ENCODE data around the gene SEMA4G. TPM values are rescaled to one million over a fixed set of nuclear protein-coding genes. Genes with fewer than 3 reads are reported as not detected.

SEMA4G gene
- total RNA-seq, 1 donor from 2014 or later, result 0.86 TPM

DNA sequence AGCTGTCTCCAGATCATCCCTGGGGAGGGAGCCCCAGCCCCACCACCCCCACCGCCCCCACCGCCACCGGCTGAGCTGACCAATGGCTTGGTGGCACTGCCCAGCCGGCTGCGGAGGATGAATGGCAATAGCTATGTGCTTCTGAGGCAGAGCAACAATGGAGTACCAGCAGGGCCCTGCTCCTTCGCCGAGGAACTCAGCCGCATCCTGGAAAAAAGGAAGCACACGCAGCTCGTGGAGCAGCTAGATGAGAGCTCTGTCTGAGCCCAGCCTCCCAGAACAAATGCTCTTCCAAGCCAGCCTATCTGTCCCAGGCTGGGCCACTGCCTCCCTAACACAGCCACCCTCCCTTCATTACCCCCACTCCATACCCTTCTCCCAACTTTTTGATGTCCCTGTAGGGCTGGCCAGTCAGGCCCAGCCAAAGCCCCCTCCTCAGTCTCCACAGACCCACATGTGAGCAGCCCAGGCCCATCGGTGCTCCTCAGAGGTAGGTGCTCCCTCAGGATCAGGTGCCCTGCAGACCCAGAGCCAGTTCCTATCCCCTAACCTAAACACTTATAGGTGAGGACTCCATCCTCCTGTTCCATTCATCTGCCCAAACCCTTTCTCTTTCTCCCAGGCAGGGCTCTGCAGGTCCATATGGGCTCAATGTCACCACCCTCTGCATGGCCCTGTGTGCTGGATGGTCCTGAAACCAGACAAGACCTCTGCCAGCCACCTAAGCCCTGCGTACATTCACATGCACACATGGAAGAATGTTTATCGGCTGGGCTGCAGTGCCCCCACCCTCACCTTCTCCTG is 14.8 kb downstream of the SEMA4G start:
- intact Hi-C loops (cut with DNase I), result no loop called here
- ATAC-seq (ENCODE audit: poor library complexity) (no peak), DNase-seq (no peak)

DNA sequence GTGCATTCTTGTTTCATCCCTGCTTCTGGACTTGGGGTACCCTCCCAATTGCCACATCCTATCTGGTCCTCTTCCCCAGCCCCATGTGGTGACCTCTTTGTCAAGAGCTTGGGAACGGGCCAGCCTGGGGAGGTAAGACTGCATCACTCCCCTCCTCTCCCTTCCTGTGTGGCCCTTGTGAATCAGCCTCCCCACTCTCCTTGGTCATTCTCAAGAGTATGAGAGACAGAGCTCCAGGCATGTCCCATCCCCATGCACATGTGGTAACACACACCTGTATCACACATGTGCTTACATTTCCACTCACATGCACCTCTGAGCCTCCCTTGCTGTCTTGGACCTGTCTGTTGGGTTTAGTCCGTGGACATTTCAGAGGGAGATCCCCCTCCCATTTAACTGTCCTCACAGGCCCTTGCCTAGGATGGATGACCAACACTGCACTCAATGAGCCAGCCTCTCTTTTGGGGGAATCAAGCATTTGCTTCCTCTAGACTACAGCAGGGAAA is 15.4 kb downstream of the SEMA4G start:
- no peak for DNase-seq
- intact Hi-C loops (cut with DNase I), result no loop called here
- ATAC-seq (ENCODE audit: poor library complexity), result no peak

DNA sequence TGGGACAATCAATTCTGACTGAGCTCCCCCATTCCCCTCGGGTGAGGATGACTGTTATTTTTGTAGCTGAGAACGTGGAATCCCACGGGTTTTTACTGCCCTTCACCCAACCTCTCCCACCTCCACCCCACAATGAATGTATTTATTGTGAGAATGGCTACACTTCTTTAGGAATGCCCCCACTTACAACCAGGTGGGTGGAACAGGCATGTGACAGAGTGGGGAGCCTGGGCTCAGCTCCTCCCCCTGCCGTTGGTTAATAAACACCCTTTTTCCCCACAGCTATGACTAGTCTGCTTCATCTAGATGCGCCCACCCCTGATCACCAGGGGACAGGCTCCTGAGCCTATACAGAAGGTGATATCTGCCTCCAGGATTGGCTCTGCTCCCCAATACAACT is 16.0 kb downstream of the SEMA4G start:
- intact Hi-C loops (cut with DNase I), result no loop called here
- DNase-seq (no peak), ATAC-seq (ENCODE audit: poor library complexity) (no peak)

DNA sequence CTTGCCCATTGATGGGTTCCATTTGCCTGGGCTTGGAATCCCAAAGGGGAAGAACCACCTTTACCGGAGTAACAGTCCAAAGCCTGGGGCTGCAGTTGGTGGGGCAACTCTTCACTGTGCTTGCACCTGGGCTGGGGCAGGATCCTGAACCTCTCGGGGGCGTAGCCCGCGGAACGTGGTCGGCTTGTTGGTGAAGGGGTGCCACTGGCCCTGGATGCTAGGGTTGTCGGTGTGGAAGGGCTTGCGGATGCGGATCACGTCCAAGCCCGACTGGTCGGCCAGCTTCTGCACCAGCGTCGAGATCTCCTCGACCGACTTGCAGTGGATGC is 17.3 kb downstream of the SEMA4G start:
- intact Hi-C loops (cut with DNase I), result no loop called here
- ATAC-seq (ENCODE audit: poor library complexity), result no peak
- no peak for DNase-seq

DNA sequence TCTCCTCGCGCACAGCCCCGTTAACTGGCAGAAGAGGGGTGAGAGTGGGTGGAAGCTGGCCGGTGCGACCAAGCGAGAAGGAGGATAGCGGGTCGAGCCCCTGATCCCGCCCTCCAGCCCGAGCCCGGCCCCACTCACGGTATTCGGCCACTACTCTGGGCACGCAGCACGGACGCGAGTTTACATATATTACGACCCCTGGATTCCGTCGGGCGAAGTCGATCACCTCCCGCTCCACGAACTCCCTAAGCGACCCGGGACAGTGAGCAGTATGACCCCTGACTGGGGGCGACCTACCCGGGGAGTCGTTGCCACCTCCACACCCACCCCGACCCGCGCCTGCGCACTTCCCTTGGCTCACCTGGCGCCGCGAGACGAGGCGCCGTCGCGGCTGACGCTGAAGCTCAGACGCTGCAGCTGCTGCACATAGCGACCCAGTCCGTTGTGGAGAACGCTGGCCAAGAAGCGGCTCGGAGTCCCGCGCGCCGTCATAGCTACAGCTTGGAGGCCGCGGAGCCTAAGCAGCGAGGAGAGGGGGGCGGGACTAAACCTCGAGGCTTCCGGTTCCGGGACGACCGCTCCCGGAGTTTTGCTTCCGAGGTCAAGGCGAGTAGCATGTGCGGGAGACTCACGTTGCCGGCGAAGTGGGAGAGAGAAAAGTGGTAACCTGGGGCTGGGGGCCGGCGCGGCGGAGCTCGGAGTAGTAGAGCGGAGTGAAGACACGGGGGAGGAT is 17.8 kb downstream of the SEMA4G start, which contains the start of the genes MRPL43 and TWNK:
Gene MRPL43 (minus strand): TSS at position 546 of the 733 bp plus-strand sequence. CDS start 54 bp downstream, at position 492.
Gene TWNK (plus strand): TSS at position 592 of the 733 bp plus-strand sequence. CDS start 668 bp downstream, outside the sequence.
- intact Hi-C loops (cut with DNase I), result no loop called here
- DNase-seq (peak; percentile 92), ATAC-seq (ENCODE audit: poor library complexity) (peak; percentile 94)

DNA sequence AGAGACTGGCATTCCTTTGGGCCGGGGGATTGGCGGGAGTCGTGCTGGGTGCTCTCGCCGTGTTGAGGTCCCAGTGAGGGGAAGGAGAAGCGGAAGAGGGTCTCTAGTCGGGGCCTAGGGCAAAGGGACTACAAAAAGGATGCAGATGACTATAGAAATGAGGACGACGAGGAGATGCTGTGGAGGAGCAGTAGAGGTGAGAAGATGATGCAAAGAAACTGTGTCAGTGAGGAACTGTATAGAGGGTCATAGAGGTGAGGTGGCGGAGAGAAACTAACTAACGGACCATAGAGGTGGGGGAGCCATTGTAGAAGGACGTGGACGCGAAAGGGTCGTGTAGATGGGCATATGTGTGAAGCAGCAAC is 18.4 kb downstream of the SEMA4G start:
- DNase-seq (no peak), ATAC-seq (ENCODE audit: poor library complexity) (no peak)
- intact Hi-C loops (cut with DNase I), result no loop called here

DNA sequence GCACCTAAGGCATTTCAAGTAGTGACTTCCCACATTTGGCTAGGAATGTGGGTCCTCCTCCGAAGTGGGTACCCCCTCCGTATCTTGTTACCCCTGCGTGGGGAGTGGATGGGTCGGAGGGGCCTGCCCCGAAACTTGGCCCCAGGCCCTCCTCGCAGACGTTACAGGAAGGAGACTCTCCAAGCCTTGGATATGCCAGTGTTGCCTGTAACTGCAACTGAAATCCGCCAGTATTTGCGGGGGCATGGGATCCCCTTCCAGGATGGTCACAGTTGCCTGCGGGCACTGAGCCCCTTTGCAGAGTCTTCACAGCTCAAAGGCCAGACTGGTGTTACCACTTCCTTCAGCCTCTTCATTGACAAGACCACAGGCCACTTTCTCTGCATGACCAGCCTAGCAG is 18.9 kb downstream of the SEMA4G start:
- ATAC-seq (ENCODE audit: poor library complexity), result no peak
- intact Hi-C loops (cut with DNase I), result no loop called here
- no peak for DNase-seq

DNA sequence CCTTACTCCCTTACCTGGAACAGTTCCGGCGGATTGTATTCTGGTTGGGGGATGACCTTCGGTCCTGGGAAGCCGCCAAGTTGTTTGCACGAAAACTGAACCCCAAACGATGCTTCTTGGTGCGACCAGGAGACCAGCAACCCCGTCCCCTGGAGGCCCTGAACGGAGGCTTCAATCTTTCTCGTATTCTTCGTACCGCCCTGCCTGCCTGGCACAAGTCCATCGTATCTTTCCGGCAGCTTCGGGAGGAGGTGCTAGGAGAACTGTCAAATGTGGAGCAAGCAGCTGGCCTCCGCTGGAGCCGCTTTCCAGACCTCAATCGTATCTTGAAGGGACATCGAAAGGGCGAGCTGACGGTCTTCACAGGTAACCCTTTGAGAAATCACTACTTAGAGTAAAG is 19.8 kb downstream of the SEMA4G start:
- ATAC-seq (ENCODE audit: poor library complexity), result no peak
- intact Hi-C loops (cut with DNase I), result no loop called here

DNA sequence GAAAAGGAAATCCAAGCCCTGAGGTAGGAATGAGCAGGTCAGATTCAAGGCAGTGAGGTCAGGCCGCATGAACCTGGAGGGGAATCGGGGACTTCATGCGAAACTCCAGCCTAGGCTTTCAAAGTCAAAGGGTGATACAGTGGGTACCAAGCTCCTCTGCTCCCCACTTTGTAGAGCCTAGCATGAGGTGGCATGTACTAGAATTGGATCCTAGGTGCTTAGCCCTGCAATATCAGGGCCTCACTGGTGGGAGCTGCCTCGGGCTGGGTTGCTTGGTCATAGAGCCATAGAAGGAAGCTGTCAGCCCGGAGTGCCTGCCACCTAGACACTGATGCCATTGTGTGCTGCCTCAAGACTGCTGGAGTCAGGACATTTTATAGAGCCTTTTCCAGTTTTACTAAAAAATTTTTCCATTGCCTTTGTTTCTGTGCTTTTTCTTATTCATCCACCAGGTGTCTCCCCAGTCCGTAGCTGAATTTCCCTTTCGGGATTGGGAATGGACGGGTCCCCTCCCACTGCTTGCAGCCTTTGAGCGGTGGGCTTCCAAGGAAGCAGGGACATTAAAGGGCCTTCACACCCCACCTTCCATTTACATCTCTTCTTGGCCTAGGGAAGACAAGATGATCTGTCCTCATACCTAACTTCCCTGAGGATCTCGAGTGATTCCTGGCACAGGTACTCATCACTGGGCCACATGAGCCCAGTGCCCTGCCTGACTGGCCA is 24.8 kb downstream of the SEMA4G start:
- intact Hi-C loops (cut with DNase I), result no loop called here
- ATAC-seq (ENCODE audit: poor library complexity), result no peak
- no peak for DNase-seq

More for the DNA sequence above, 19.8 kb downstream of the SEMA4G start:
- DNase-seq, result no peak

DNA sequence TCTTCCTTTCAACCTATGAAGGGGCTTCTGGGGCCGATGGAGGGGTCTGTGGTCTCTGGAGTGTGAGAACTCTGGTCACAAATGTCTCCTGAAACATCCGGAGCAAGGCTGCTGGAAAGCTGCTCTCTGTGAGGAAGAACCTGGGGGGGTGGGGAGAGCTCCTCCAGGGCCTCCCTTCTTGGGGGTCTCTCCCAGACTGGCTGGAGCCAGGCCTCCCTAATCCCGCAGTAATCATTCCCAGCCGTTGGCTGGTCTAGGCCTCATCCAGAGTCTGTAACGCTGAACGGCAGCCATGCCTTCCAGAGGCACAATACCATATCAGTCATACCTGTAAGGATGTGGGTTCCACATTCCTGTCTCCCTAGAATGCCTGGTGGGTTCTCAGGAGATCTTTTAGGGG is 25.9 kb downstream of the SEMA4G start:
- ATAC-seq (ENCODE audit: poor library complexity), result no peak
- intact Hi-C loops (cut with DNase I), result no loop called here

DNA sequence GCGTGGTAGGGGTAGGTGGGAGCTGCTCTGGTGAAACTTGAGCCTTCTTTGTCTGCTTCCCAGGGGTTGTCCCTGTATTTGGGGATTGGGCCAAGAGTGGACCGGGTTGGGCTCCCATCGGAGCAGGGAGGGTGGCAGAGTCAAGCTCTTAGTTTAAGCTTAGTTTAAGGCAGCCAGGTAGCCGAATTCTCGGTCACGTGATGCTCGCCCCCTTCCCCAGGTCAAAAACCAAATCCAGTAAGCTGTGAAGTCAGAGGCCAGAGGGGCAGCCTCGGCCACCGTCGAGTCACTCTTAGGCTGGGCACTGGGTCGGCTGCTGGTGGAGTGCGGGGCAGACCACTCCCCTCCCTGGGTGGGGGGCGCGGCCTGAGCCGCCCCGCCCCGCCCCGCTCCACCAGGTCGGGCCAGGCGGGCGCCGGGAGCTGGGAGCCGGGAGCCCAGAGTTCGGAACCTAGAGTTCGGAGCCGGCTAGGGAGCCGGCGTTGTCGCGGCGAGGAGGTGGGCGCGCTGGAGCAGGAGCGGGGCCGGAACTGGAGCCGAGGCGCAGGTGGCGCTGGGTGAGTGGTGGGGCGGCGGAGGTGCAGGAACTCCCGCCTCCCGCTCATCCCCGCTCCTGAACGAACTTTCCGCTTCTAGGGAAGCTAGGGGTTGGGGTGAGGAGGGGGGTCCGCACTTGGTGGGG is 27.5 kb downstream of the SEMA4G start:
- DNase-seq (no peak), ATAC-seq (ENCODE audit: poor library complexity) (peak; percentile 0)
- intact Hi-C loops (cut with DNase I), result no loop called here

More for the DNA sequence above, 25.9 kb downstream of the SEMA4G start:
- no peak for DNase-seq

DNA sequence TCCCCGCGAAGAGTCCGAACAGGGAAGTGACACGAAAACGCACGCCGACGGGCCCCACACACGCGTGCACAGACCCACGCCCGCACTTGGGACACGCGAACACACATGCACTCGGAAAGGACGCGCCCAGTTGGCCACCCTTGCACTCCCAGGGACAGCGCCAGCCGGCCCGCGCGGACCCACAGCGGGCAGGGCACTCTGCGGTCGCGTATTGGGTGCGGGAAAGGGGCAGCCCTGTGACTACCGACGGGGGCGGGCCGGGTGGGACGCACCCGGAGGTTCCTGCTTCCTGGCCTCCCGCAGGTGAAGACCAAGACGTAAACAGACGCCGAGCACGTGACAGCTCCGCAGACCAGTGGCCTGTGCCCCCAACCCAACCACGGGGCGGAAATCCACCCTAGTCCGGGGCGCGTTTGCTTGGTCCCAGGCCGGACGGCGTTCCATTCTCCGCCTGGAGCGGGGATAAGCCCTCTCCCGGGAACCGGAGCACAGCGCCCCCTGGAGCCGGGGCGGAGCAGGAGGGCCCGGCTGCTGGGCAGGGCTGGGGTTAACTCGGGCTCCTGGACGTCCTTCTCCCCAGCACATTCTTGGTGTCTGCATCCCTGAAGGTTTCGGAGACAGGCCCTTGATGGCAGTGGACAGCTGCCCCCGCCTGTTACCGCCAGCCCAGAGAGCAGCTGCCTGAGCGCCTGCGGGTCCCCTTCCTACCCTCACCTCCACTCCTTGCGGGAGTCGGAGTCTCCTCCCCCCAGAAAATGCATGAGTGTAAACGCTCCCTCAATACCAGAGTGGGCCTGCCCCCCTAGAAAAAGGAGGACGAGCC is 28.3 kb downstream of the SEMA4G start:
- intact Hi-C loops (cut with DNase I), result loop anchor here (2.0 kb wide), 1 partner anchor 15 kb away; no protein-coding TSS in a partner anchor
- peak; percentile 87 for DNase-seq
- peak; percentile 55 for ATAC-seq (ENCODE audit: poor library complexity)

DNA sequence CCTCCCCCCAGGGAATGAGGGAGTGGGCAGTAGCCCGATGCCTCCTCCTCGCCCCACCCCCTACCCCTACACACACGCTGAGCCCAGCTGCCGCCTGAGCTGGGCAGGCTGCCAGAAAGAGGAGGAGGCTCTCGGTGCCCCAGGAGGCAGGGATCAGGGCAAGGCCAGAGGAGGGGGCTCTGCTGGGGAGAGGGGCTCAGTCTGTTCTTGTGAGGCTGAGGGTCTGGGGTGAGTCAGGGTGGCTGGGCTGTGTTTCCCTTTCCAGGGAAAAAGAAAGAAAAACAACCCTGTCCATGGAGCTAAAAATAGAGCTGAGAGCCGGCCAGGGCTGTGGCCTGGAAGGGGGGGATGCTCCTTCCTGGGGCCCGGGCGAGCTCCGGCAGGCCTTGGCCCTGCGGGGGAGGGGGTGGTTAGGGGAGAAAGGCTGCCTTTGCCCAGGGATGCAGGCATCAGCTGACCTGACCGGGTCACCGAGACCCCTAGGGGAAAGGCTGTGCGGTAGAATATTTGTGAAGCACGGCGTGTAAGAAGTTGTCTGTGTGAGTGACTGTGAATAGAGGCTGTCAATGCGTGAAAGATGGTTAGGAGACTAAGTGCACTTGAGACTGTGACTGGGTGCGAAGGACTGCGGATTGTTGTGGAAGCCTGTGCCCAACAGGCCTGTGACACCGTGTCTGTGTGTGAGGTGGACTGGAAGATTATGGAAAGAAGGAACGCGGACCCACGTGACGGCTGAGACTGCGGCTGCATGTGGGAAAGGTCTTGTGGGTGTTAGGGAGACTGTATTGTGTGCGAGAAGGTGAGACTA is 29.1 kb downstream of the SEMA4G start:
- intact Hi-C loops (cut with DNase I), result loop anchor here (2.0 kb wide), 1 partner anchor 14 kb away; no protein-coding TSS in a partner anchor
- peak; percentile 67 for ATAC-seq (ENCODE audit: poor library complexity)

DNA sequence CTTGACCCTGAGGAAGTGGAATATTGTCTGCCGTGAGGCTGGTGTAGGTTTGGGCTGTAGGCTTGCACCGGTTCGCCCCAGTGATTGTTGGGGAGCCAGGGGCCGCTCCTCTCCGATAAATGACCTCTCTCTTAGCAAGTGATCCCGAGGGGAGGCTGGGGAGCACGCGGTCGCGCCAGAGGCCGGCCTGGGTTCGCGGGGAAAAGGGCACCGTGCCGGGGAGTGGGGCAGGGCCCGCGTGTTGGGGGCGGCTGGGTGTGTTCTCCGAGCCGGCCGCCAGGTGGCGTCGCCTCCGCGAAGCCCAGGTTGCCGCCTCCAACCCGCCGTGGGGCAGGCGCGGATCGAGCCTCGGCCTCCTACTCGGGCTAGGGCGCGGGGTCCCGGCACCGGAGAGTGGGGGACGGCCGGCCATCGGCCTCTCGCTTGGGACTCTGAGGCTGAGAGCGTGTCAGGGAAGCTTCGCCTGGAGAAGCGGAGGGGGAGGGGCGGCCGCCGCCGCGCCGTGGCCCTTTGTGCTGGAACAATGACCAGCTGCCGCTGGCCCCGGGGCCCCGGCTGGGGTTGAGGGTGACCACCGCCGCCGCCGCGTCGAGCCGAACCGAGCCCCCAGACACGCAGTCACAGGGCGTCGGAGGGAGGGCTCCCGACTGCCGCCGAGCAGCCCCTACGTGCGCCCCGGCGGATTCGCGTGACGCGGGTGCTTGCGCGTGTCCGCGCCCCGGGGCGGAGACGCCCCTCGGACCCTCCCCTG is 29.9 kb downstream of the SEMA4G start:
- peak; percentile 91 for DNase-seq
- intact Hi-C loops (cut with DNase I), result loop anchor here (2.0 kb wide), 1 partner anchor 14 kb away; no protein-coding TSS in a partner anchor
- peak; percentile 81 for ATAC-seq (ENCODE audit: poor library complexity)

More for the DNA sequence above, 29.1 kb downstream of the SEMA4G start:
- peak; percentile 89 for DNase-seq

DNA sequence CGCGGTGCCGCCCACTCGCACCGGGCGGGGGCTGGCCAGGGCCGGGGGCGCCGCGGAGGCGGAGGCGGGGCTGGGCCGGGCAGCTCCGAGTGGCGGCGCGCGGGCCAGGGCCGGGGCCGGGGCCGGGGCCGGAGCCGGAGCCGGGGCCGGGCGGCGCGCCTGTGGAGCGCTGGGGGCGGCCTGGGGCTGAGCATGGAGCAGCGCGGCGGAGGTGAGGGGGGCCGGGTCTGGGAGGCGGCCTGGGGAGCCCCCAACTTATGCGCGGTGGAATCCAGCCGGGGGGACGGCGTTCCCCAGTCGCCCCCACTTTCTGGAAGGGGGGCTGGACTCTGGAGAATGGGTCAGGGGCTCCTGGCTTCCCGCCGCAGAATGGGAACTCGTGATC is 30.4 kb downstream of the SEMA4G start, which contains the start of gene LZTS2:
Gene LZTS2 (plus strand): TSS at position 67 of the 385 bp plus-strand sequence. CDS start 2,731 bp downstream, outside the sequence.
- intact Hi-C loops (cut with DNase I), result loop anchor here (2.0 kb wide), 1 partner anchor 13 kb away; no protein-coding TSS in a partner anchor
- DNase-seq (no peak), ATAC-seq (ENCODE audit: poor library complexity) (no peak)
